ENCODE data around the gene KPNA3. TPM values are rescaled to one million over a fixed set of nuclear protein-coding genes. Genes with fewer than 3 reads are reported as not detected.

The KPNA3 gene
- total and polyA plus RNA-seq, 2 experiments from 2014 or later: 30.5 to 55.7 TPM

DNA sequence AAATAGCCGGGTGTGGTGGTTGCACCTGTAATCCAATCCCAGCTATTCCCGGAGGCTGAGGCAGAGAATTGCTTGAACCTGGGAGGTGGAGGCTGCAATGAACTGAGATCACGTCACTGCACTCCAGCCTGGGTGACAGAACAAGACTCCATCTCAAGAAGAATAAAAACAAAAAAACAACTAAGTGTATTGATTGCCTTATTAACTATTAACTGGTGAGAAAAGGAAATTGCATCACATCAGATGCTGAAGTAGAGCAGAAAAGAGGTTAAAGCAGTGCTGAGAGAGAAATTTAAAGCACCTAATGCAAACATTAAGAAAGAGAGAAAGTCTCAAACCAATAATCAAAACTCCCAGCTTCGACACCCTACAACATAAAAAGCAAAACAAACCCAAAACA is 38.3 kb downstream of the KPNA3 start:
- H3K4me2 ChIP-seq: no peak overlapping the region
- Mint-ChIP-seq H3K4me3 (no peak overlapping the region), H3K27me3 (ENCODE audit: insufficient read depth, low read depth, poor library complexity) (peaks cover 2% of the 10 kb centered on the region), H3K36me3 (ENCODE audit: low read depth) (peaks cover 6% of the 10 kb centered on the region), H3K27ac (no peak overlapping the region), H3K9me3 (peaks cover 6% of the 10 kb centered on the region; the same call in 2 of the 3 replicates), H3K4me1 (peaks cover 8% of the 10 kb centered on the region)
- TF ChIP-seq STAT1 (IDR thresholded peaks at IDR 0.05; ENCODE audit: unreplicated experiment) (no peak), NANOG (IDR thresholded peaks at IDR 0.05; ENCODE audit: borderline replicate concordance) (no peak), ZNF331 (CRISPR knock-in tag; IDR thresholded peaks at IDR 0.05; ENCODE audit: low read depth) (no peak), EZH2 (IDR thresholded peaks at IDR 0.05; ENCODE audit: low read depth, unreplicated experiment) (no peak)
- TF ChIP-seq, protein P1, sequence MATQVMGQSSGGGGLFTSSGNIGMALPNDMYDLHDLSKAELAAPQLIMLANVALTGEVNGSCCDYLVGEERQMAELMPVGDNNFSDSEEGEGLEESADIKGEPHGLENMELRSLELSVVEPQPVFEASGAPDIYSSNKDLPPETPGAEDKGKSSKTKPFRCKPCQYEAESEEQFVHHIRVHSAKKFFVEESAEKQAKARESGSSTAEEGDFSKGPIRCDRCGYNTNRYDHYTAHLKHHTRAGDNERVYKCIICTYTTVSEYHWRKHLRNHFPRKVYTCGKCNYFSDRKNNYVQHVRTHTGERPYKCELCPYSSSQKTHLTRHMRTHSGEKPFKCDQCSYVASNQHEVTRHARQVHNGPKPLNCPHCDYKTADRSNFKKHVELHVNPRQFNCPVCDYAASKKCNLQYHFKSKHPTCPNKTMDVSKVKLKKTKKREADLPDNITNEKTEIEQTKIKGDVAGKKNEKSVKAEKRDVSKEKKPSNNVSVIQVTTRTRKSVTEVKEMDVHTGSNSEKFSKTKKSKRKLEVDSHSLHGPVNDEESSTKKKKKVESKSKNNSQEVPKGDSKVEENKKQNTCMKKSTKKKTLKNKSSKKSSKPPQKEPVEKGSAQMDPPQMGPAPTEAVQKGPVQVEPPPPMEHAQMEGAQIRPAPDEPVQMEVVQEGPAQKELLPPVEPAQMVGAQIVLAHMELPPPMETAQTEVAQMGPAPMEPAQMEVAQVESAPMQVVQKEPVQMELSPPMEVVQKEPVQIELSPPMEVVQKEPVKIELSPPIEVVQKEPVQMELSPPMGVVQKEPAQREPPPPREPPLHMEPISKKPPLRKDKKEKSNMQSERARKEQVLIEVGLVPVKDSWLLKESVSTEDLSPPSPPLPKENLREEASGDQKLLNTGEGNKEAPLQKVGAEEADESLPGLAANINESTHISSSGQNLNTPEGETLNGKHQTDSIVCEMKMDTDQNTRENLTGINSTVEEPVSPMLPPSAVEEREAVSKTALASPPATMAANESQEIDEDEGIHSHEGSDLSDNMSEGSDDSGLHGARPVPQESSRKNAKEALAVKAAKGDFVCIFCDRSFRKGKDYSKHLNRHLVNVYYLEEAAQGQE (IDR thresholded peaks at IDR 0.05; ENCODE audit: unreplicated experiment): no peak
- TF ChIP-seq, protein P2, sequence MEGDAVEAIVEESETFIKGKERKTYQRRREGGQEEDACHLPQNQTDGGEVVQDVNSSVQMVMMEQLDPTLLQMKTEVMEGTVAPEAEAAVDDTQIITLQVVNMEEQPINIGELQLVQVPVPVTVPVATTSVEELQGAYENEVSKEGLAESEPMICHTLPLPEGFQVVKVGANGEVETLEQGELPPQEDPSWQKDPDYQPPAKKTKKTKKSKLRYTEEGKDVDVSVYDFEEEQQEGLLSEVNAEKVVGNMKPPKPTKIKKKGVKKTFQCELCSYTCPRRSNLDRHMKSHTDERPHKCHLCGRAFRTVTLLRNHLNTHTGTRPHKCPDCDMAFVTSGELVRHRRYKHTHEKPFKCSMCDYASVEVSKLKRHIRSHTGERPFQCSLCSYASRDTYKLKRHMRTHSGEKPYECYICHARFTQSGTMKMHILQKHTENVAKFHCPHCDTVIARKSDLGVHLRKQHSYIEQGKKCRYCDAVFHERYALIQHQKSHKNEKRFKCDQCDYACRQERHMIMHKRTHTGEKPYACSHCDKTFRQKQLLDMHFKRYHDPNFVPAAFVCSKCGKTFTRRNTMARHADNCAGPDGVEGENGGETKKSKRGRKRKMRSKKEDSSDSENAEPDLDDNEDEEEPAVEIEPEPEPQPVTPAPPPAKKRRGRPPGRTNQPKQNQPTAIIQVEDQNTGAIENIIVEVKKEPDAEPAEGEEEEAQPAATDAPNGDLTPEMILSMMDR (conservative IDR thresholded peaks at IDR 0.05; ENCODE audit: low read depth in 2 of 2): no peak
- TF ChIP-seq, protein P3, sequence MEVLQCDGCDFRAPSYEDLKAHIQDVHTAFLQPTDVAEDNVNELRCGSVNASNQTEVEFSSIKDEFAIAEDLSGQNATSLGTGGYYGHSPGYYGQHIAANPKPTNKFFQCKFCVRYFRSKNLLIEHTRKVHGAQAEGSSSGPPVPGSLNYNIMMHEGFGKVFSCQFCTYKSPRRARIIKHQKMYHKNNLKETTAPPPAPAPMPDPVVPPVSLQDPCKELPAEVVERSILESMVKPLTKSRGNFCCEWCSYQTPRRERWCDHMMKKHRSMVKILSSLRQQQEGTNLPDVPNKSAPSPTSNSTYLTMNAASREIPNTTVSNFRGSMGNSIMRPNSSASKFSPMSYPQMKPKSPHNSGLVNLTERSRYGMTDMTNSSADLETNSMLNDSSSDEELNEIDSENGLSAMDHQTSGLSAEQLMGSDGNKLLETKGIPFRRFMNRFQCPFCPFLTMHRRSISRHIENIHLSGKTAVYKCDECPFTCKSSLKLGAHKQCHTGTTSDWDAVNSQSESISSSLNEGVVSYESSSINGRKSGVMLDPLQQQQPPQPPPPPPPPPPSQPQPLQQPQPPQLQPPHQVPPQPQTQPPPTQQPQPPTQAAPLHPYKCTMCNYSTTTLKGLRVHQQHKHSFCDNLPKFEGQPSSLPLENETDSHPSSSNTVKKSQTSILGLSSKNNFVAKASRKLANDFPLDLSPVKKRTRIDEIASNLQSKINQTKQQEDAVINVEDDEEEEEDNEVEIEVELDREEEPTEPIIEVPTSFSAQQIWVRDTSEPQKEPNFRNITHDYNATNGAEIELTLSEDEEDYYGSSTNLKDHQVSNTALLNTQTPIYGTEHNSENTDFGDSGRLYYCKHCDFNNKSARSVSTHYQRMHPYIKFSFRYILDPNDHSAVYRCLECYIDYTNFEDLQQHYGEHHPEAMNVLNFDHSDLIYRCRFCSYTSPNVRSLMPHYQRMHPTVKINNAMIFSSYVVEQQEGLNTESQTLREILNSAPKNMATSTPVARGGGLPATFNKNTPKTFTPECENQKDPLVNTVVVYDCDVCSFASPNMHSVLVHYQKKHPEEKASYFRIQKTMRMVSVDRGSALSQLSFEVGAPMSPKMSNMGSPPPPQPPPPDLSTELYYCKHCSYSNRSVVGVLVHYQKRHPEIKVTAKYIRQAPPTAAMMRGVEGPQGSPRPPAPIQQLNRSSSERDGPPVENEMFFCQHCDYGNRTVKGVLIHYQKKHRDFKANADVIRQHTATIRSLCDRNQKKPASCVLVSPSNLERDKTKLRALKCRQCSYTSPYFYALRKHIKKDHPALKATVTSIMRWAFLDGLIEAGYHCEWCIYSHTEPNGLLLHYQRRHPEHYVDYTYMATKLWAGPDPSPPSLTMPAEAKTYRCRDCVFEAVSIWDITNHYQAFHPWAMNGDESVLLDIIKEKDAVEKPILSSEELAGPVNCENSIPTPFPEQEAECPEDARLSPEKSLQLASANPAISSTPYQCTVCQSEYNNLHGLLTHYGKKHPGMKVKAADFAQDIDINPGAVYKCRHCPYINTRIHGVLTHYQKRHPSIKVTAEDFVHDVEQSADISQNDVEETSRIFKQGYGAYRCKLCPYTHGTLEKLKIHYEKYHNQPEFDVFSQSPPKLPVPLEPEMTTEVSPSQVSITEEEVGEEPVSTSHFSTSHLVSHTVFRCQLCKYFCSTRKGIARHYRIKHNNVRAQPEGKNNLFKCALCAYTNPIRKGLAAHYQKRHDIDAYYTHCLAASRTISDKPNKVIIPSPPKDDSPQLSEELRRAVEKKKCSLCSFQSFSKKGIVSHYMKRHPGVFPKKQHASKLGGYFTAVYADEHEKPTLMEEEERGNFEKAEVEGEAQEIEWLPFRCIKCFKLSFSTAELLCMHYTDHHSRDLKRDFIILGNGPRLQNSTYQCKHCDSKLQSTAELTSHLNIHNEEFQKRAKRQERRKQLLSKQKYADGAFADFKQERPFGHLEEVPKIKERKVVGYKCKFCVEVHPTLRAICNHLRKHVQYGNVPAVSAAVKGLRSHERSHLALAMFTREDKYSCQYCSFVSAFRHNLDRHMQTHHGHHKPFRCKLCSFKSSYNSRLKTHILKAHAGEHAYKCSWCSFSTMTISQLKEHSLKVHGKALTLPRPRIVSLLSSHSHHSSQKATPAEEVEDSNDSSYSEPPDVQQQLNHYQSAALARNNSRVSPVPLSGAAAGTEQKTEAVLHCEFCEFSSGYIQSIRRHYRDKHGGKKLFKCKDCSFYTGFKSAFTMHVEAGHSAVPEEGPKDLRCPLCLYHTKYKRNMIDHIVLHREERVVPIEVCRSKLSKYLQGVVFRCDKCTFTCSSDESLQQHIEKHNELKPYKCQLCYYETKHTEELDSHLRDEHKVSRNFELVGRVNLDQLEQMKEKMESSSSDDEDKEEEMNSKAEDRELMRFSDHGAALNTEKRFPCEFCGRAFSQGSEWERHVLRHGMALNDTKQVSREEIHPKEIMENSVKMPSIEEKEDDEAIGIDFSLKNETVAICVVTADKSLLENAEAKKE (CRISPR knock-in tag; IDR thresholded peaks at IDR 0.05): no peak
- TF ChIP-seq, protein P4, sequence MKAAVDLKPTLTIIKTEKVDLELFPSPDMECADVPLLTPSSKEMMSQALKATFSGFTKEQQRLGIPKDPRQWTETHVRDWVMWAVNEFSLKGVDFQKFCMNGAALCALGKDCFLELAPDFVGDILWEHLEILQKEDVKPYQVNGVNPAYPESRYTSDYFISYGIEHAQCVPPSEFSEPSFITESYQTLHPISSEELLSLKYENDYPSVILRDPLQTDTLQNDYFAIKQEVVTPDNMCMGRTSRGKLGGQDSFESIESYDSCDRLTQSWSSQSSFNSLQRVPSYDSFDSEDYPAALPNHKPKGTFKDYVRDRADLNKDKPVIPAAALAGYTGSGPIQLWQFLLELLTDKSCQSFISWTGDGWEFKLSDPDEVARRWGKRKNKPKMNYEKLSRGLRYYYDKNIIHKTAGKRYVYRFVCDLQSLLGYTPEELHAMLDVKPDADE (IDR thresholded peaks at IDR 0.05): no peak
- no peaks in the 10 kb centered on the region for H3K27me3 ChIP-seq (ENCODE audit: insufficient read depth)
- H3K4me3 ChIP-seq: no peak overlapping the region
- peaks cover 100% of the 10 kb centered on the region for H3K79me2 ChIP-seq (replicated peaks; ENCODE audit: insufficient read depth)
- H4K20me1 ChIP-seq (replicated peaks; ENCODE audit: insufficient read depth): peaks cover 73% of the 10 kb centered on the region
- peaks cover 4% of the 10 kb centered on the region; the same call in 1 of the 2 replicates for H3K4me1 ChIP-seq (ENCODE audit: insufficient read depth)
- H2AFZ ChIP-seq: no peak overlapping the region
- DNase-seq (ENCODE audit: low spot score) (no peak), ATAC-seq (no peak)
- no peaks in the 10 kb centered on the region for H3K9me2 ChIP-seq (ENCODE audit: insufficient read depth)
- no peak overlapping the region for H3K27ac ChIP-seq (ENCODE audit: low read depth)
- no peaks in the 10 kb centered on the region for H3F3A ChIP-seq (replicated peaks; ENCODE audit: low read depth)
- peaks cover under 1% of the 10 kb centered on the region for H3K36me3 ChIP-seq (ENCODE audit: insufficient read depth)

Measured in GM23338 (cell line).